K562 (cell line): ENCODE data around the gene HOXB5. TPM values are rescaled to one million over a fixed set of nuclear protein-coding genes. Genes with fewer than 3 reads are reported as not detected.
A peak's percentile ranks its signal among the peaks of the same experiment; 100 is the strongest.

Experiments
- BHLHE40 ChIP-seq: IDR thresholded peaks from 2 replicates; pipeline ENCODE4 v1.6.1; 2011; ENCODE audit warnings: low read length, improper control_type of control experiment
- EP400 ChIP-seq: fragments of 450-650 bp; IDR thresholded peaks from 2 replicates; pipeline ENCODE4 v1.6.1; 2017; ENCODE audit warnings: antibody characterized with exemption, mild to moderate bottlenecking, moderate library complexity
- HMG20A ChIP-seq: fragments of 450-650 bp; formaldehyde crosslinking; conservative IDR thresholded peaks from 2 replicates; pipeline ENCODE4 v1.4.0; 2020; ENCODE audit warnings: mild to moderate bottlenecking, mixed read lengths
- MED1 ChIP-seq: sonication (generic); formaldehyde crosslinking; IDR thresholded peaks from 2 replicates; pipeline ENCODE4 v1.8.1; 2023; ENCODE audit warnings: missing genetic modification reagents, borderline replicate concordance
- POLR2A ChIP-seq: fragments of 450-650 bp; conservative IDR thresholded peaks from 2 replicates; pipeline ENCODE4 v1.6.1; 2016
- PREB ChIP-seq: sonication (generic); formaldehyde crosslinking; IDR thresholded peaks from 2 replicates; pipeline ENCODE4 v1.8.1; 2023; ENCODE audit warnings: mild to moderate bottlenecking, missing genetic modification reagents
- TEAD4 ChIP-seq, 2 experiments: sonication (generic) in 1 of 2; formaldehyde crosslinking in 1 of 2; IDR thresholded peaks; 2 replicates each; pipeline versions ENCODE4 v1.6.1 to v1.8.0; 2012 to 2022; ENCODE audit warnings: borderline replicate concordance in 1 of 2, inconsistent platforms in 1 of 2, low read length in 1 of 2, mild to moderate bottlenecking in 1 of 2, missing genetic modification reagents in 1 of 2
- YY1 ChIP-seq, 3 experiments: IDR thresholded peaks; 2 replicates each; pipeline ENCODE4 v1.6.1; 2011; ENCODE audit warnings: low read length in 2 of 3, mild to moderate bottlenecking in 2 of 3, moderate library complexity in 2 of 3, borderline replicate concordance in 1 of 3, control low read depth in 1 of 3, low read depth in 1 of 3; ENCODE audit not compliant: insufficient read depth in 3 of 3, insufficient replicate concordance in 2 of 3, control insufficient read depth in 1 of 3, insufficient read length in 1 of 3; ENCODE audit errors: extremely low read depth in 1 of 3
- polyA plus RNA-seq, 8 experiments: library from polyadenylated mRNA; depleted of rRNA in 4 of 8; stranded (reverse) in 5 of 8; unstranded in 3 of 8; fragments of >200 nt; fragmentation: Nextera tagmentation in 2 of 8; fragmentation: Illumina TruSeq in 1 of 8; extraction: Ambion mirVana in 2 of 8; extraction: Trizol in 1 of 8; gene quantifications; 2 replicates each; pipeline versions ENCODE4 v1.2.1 to v1.2.3, GENCODE V29; 2011 to 2014; ENCODE audit warnings: inconsistent platforms in 1 of 8, missing spikeins in 1 of 8
- total RNA-seq, 7 experiments: library from RNA; depleted of rRNA in 6 of 7; stranded (reverse); fragments of >200 nt in 6 of 7; fragmentation: Illumina TruSeq in 2 of 7; extraction: Trizol in 2 of 7; gene quantifications; 2 replicates each; pipeline versions ENCODE4 v1.2.1 to v1.2.3, GENCODE V29; 2011 to 2021; ENCODE audit warnings: low replicate concordance in 1 of 7
- TF ChIP-seq, protein P1 (sequence below): fragments of 450-650 bp; formaldehyde crosslinking; IDR thresholded peaks from 2 replicates; pipeline ENCODE4 v1.4.0; 2020; ENCODE audit warnings: mild to moderate bottlenecking, moderate library complexity
- TF ChIP-seq, protein P2 (sequence below): fragments of 250-450 bp; sonication (Bioruptor Pico); IDR thresholded peaks from 2 replicates; pipeline ENCODE4 v1.4.0; 2020; ENCODE audit warnings: mild to moderate bottlenecking, moderate library complexity, borderline replicate concordance
- TF ChIP-seq, protein P3 (sequence below): fragments of 450-650 bp; formaldehyde crosslinking; IDR thresholded peaks from 2 replicates; pipeline ENCODE4 v1.4.0; 2022; ENCODE audit warnings: missing genetic modification characterization
- TF ChIP-seq, protein P4 (sequence below), 2 experiments: IDR thresholded peaks in 1 of 2; conservative IDR thresholded peaks in 1 of 2; 2 replicates each; pipeline ENCODE4 v1.6.1; 2016; ENCODE audit warnings: low read depth in 2 of 2, mild to moderate bottlenecking in 1 of 2, missing compliant biosample characterization in 1 of 2, missing genetic modification characterization in 1 of 2, moderate library complexity in 1 of 2

HOXB5 gene
- total and polyA plus RNA-seq, 9 of the 15 experiments (the other 6 are each of a cell fraction or from before 2014, with no cell fraction given) = 0.24 to 2.7 (median 0.65) TPM

DNA sequence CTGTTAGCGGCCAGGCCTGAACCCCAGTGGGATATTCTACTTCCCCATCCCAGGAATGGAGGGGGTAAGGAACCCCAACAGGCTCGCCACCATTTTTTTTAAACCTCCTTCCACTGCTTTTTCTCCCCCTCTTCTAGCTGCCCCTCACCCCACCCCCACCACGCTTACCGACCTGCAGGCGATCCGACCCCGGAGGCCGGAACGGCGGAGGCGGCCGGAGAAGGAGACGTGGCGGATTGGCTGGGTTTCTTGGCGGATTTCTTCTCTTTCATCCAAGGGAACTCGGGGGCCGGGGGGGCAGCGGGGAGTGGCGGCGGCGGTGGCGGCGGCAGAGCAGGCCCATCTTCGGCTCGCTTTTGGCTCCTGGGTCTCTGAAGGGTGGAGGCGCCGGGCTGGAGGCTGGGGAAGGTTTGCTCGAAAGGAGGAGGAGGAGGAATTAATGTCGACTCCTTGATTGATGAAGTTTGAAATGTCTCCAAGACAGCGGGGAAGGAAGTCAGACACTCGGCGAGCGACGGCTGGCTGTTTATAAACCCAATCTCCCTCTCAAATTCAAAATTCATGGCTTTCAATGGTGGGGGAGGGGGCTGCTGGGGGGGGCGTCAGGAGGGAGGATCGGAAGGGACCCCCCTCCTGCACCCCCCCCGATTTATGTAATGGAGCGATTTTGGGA is 49.1 kb downstream of the HOXB5 start (continued):
- TF ChIP-seq, protein P1, sequence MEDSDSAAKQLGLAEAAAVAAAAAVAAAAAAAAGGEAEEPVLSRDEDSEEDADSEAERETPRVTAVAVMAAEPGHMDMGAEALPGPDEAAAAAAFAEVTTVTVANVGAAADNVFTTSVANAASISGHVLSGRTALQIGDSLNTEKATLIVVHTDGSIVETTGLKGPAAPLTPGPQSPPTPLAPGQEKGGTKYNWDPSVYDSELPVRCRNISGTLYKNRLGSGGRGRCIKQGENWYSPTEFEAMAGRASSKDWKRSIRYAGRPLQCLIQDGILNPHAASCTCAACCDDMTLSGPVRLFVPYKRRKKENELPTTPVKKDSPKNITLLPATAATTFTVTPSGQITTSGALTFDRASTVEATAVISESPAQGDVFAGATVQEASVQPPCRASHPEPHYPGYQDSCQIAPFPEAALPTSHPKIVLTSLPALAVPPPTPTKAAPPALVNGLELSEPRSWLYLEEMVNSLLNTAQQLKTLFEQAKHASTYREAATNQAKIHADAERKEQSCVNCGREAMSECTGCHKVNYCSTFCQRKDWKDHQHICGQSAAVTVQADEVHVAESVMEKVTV = no peak
- TF ChIP-seq MED1 (CRISPR knock-in tag) (no peak), PREB (CRISPR knock-in tag) (no peak), EP400 (peak; percentile 53; the same call in 1 of the 2 replicates), HMG20A (CRISPR knock-in tag) (no peak), BHLHE40 (no peak), POLR2A (peak; percentile 71), TEAD4 (IDR thresholded peaks at IDR 0.05; ENCODE audit: low read length) (peak; percentile 8; the same call in 1 of the 2 replicates), TEAD4 (CRISPR knock-in tag; IDR thresholded peaks at IDR 0.05; ENCODE audit: borderline replicate concordance) (no peak), YY1 (IDR thresholded peaks at IDR 0.05; ENCODE audit: borderline replicate concordance in 1 of 3, control insufficient read depth in 1 of 3, extremely low read depth in 1 of 3, insufficient read depth in 3 of 3, insufficient read length in 1 of 3, insufficient replicate concordance in 2 of 3, low read depth in 1 of 3, low read length in 2 of 3) (peak in 1 of 3 experiments; percentile 52)
- TF ChIP-seq, protein P2, sequence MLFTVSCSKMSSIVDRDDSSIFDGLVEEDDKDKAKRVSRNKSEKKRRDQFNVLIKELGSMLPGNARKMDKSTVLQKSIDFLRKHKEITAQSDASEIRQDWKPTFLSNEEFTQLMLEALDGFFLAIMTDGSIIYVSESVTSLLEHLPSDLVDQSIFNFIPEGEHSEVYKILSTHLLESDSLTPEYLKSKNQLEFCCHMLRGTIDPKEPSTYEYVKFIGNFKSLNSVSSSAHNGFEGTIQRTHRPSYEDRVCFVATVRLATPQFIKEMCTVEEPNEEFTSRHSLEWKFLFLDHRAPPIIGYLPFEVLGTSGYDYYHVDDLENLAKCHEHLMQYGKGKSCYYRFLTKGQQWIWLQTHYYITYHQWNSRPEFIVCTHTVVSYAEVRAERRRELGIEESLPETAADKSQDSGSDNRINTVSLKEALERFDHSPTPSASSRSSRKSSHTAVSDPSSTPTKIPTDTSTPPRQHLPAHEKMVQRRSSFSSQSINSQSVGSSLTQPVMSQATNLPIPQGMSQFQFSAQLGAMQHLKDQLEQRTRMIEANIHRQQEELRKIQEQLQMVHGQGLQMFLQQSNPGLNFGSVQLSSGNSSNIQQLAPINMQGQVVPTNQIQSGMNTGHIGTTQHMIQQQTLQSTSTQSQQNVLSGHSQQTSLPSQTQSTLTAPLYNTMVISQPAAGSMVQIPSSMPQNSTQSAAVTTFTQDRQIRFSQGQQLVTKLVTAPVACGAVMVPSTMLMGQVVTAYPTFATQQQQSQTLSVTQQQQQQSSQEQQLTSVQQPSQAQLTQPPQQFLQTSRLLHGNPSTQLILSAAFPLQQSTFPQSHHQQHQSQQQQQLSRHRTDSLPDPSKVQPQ = no peak
- TF ChIP-seq, protein P3, sequence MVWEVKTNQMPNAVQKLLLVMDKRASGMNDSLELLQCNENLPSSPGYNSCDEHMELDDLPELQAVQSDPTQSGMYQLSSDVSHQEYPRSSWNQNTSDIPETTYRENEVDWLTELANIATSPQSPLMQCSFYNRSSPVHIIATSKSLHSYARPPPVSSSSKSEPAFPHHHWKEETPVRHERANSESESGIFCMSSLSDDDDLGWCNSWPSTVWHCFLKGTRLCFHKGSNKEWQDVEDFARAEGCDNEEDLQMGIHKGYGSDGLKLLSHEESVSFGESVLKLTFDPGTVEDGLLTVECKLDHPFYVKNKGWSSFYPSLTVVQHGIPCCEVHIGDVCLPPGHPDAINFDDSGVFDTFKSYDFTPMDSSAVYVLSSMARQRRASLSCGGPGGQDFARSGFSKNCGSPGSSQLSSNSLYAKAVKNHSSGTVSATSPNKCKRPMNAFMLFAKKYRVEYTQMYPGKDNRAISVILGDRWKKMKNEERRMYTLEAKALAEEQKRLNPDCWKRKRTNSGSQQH (CRISPR knock-in tag) = no peak
- TF ChIP-seq, protein P4, sequence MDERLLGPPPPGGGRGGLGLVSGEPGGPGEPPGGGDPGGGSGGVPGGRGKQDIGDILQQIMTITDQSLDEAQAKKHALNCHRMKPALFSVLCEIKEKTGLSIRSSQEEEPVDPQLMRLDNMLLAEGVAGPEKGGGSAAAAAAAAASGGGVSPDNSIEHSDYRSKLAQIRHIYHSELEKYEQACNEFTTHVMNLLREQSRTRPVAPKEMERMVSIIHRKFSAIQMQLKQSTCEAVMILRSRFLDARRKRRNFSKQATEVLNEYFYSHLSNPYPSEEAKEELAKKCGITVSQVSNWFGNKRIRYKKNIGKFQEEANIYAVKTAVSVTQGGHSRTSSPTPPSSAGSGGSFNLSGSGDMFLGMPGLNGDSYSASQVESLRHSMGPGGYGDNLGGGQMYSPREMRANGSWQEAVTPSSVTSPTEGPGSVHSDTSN (CRISPR knock-in tag; IDR thresholded peaks at IDR 0.05; ENCODE audit: low read depth) = no peak
- TF ChIP-seq, protein P4 (tag; conservative IDR thresholded peaks at IDR 0.05; ENCODE audit: low read depth) = peak; percentile 89
